HK-2 (cell line): ENCODE measurements around the gene CKAP2L.

Source experiments
- DNase-seq: peaks from one replicate; pipeline ENCODE4 v3.0.0-alpha.2; 2018; ENCODE audit not compliant: unreplicated experiment

CKAP2L gene

GRCh38 chr2:112764071-112765044 lies at the start of gene CKAP2L:
Gene CKAP2L (minus strand): TSS chr2:112764609. CDS start chr2:112764598, 11 bp downstream.
- DNase-seq: peak; percentile 98

- DNase-seq: no peak
Observed at GRCh38 chr2:112813280-112813966, 49.0 kb upstream of the CKAP2L start.

- DNase-seq: no peak
Observed at GRCh38 chr2:112812318-112813267, 48.2 kb upstream of the CKAP2L start.

GRCh38 chr2:112811841-112812306 lies 47.5 kb upstream of the CKAP2L start:
- DNase-seq: peak; percentile 47

GRCh38 chr2:112811276-112811831 lies 46.9 kb upstream of the CKAP2L start:
- no peak for DNase-seq

GRCh38 chr2:112809112-112809511 lies 44.7 kb upstream of the CKAP2L start:
- DNase-seq: no peak

- no peak for DNase-seq
Observed at GRCh38 chr2:112807233-112807807, 42.9 kb upstream of the CKAP2L start.

GRCh38 chr2:112805542-112805941 lies 41.1 kb upstream of the CKAP2L start:
- no peak for DNase-seq

- DNase-seq: no peak
Observed at GRCh38 chr2:112803691-112804521, 39.5 kb upstream of the CKAP2L start.

- DNase-seq: no peak
Observed at GRCh38 chr2:112800881-112801583, 36.6 kb upstream of the CKAP2L start.

- no peak for DNase-seq
Observed at GRCh38 chr2:112798979-112799975, 34.9 kb upstream of the CKAP2L start.

- no peak for DNase-seq
Observed at GRCh38 chr2:112796486-112796885, 32.1 kb upstream of the CKAP2L start.

GRCh38 chr2:112795774-112796173 lies 31.4 kb upstream of the CKAP2L start:
- DNase-seq: no peak

- no peak for DNase-seq
Observed at GRCh38 chr2:112794841-112795240, 30.4 kb upstream of the CKAP2L start.

- no peak for DNase-seq
Observed at GRCh38 chr2:112794131-112794733, 29.8 kb upstream of the CKAP2L start.

GRCh38 chr2:112793449-112793978 lies 29.1 kb upstream of the CKAP2L start:
- no peak for DNase-seq

- DNase-seq: no peak
Observed at GRCh38 chr2:112792419-112792818, 28.0 kb upstream of the CKAP2L start.
